Measurements from ENCODE around the gene CPD.
"Not testable (repeated sequence)": the region's sequence is repeated elsewhere in the genome, so short reads cannot be mapped to it uniquely, and the experiment has no call there.

CPD gene

DNA sequence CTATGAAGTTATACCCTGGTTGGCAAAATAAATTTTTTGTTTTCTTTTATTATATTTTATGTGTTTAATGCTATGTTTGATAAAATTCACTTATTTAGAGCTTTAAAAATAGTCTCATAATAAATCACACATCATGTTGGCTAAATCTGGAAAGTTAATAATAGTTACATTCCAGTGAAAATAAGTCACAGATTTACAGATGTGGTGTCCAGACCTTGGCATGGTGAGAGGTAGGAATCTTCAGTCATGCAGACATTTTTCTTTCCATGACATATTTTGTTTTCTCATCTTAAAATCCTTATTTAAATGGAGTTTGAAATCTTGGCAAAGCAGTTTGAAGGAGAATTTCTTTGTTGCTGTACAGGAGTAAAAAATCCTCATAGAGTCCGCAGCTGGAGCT lies 50.4 kb downstream of the CPD start:
- DNase-seq: no peak

- no peak for DNase-seq
Measured at GRCh38 chr17:30433514-30433913, 54.8 kb downstream of the CPD start.

DNA sequence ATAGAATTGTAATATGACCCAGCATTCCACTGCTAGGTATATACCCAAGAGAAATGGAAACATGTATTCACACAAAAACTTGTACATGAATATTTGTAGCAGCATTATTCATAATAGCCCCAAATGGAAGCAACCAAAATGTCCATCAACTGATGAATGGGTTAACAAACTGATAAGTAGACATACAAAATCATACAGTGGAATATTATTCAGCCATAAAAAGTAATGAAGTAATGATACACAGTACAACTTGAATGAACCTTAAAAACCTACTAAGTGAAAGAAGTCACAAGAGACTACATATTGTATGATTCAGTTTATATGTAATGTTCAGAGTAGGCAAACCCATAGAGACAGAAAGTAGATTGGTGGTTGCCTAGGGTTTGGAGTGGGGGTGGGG lies 58.0 kb downstream of the CPD start:
- no peak for DNase-seq

DNA sequence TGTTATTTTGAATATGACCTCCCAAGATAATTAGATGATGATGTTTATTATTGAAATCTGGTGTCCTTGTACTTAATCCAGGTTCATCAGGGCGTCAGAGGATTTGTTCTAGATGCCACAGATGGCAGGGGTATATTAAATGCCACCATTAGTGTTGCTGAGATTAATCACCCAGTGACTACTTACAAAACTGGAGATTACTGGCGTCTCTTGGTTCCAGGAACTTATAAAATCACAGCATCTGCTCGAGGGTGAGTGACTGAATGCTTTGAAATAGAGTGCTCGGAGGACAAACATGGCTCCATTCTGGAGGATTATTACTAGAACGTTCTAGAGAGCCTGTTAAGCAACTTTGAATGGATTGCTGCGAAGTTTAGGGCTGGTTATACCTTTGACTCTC lies 65.0 kb downstream of the CPD start:
- DNase-seq: no peak

GRCh38 chr17:30446640-30447039 lies 67.9 kb downstream of the CPD start:
- DNase-seq: not testable (repeated sequence)

DNA sequence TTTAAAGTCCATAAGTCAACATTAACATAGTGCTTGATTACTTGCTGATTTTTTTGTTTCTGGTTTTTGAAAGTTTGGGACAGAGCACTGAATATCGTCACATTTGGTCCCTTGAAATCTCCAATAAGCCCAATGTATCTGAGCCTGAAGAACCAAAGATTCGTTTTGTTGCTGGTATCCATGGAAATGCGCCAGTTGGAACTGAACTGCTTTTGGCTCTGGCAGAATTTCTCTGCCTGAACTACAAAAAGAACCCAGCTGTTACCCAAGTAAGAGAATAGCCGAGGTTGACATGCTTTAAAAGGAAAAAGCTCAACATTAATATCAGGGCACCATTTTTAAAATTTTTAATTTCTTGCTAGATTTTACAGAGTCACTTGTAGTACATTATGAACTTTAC lies 70.8 kb downstream of the CPD start:
- DNase-seq: no peak

DNA sequence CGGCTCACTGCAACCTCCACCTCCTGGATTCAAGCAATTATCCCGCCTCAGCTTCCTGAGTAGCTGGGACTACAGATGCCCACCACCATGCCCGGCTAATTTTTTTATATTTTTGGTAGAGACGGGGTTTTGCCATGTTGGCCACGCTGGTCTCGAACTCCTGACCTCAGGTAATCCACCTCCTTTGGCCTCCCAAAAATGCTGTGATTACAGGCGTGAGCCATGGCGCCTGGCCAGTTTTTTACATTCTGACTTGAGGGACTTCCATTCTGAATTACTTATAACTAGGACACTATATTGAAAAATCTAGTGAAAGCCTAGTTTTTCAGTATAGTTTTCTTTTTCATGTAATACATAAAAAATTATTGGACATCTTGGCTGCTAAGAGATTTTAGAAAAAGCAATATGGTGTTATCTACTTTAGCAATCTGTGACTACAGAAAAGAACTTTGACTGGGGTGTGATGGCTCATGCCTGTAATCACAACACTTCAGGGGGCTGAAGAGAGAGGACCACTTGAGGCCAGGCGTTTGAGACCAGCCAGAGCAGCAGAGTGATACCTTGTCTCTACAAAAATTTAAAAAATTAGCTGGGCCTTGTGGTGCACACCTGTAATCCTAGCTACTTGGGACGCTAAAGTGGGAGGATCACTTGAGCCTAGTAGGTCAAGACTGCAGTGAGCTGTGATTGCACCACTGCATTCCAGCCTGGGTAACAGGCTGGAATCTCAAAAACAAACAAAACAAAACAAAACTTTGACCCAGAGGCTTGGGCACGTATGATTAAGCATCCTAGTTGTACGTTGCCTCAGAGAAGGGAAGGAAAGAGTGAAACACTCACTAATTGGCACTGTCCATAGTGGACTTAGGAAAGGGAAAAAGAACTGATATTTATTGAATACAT lies 71.6 kb downstream of the CPD start:
- no peak for DNase-seq

GRCh38 chr17:30454635-30455034 lies 75.9 kb downstream of the CPD start:
- no peak for DNase-seq

GRCh38 chr17:30458371-30458770 lies 79.6 kb downstream of the CPD start:
- no peak for DNase-seq

DNA sequence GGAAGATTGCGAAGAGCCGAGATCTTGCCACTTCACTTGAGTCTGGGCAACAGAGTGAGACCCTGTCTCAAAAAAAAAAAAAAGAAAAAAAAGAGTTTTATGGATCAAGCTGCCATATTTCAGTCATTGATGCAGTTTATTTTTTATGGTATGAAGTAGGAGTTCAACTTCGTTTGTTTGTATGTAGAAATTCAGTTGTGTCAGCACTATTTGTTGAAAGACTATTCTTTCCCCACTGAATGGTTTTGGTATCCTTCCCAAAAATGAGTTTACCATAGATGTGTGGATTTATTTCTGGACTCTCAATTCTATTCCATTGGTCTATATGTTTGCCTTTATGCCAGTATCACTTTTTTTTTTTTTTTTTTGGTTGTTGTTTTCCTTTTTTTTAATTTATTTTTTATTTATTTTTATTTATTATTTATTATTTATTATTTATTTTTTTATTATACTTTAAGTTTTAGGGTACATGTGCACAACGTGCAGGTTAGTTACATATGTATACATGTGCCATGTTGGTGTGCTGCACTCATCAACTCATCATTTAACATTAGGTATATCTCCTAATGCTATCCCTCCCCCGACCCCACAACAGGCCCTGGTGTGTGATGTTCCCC lies 80.2 kb downstream of the CPD start:
- not testable (repeated sequence) for DNase-seq

- DNase-seq: no peak
Measured at GRCh38 chr17:30468465-30468864, 89.7 kb downstream of the CPD start.

GRCh38 chr17:30472238-30472890 lies 93.6 kb downstream of the CPD start:
- DNase-seq: no peak

GRCh38 chr17:30475206-30475605 lies 96.5 kb downstream of the CPD start:
- DNase-seq: no peak

DNA sequence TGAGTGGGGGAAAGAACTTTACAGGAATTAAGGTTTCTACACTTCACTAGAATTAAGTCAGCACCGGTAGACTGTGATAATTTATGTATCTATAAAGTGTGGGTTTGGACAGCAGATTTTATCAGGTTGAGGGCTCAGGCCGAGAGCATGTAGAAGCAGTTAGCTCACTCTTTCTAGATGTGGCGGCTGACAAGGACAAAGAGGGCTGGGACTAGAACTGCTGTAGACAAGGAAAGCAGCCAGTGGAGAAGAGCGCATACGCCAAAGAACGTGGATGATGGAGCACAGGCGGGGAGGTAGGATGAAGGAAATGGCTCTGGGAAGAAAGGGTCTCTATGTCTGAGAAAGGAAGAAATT lies 98.0 kb downstream of the CPD start:
- DNase-seq: no peak

DNA sequence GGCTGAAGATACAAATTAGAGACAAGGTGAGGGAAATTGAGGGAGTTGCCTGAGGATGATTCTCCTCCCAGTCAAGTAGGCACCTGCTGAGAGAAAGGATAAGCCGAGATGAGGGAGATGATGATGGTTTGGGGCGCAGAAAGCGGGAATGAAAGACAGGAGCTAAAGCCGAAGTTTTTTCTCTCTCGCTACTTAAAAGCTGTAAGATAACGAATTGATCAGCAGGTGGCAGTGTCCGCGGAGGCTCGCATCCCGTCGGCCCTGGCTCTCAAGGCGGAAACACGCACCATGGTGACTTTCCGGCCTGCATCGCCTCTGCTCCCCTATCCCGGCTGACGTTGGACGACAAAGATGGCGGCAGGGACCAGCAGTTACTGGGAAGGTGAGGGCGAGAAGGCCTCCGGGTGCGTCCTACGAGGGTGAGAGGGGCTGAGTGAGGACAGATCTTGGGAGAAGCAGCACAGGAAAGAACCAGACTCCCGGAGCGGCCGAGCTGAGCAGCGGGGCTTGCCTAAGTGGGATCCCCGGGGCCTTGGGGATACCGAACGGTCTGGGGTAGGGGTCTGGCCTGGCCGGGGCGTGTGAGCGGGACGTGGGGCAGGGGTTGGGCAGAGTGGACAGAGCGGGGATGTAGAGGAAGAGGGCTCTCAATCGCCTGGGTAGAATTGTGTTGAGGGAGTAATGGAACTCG lies 98.5 kb downstream of the CPD start, which contains the start of gene GOSR1:
Gene GOSR1 (plus strand): TSS at position 326 of the 691 bp plus-strand sequence. CDS start 26 bp downstream, at position 352.
- DNase-seq: peak; percentile 72 to 87 (median 82)

GRCh38 chr17:30477774-30478115 lies 99.0 kb downstream of the CPD start:
- DNase-seq: no peak

- DNase-seq: no peak
Measured at GRCh38 chr17:30482555-30482954, 103.8 kb downstream of the CPD start.

- no peak for DNase-seq
Measured at GRCh38 chr17:30483159-30483558, 104.4 kb downstream of the CPD start.

DNA sequence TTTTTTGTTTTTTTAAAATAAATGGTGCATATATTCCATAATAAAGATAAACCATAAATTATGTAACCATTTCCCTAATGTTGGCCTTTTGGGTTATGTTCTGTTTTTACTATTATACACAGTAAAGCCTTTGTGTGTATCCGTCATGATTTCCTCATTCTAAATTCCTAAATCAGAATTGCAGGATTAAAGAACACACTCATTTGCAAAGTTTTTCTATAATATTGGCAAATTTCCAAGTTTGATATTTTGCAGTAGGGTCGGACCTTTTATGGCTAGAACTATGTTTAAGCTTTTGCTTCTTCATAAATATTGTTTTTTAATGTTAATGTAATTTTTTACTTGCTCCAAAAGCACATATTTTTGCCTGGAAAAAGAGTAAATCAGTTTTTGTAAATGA lies 115.1 kb downstream of the CPD start:
- DNase-seq: no peak

DNA sequence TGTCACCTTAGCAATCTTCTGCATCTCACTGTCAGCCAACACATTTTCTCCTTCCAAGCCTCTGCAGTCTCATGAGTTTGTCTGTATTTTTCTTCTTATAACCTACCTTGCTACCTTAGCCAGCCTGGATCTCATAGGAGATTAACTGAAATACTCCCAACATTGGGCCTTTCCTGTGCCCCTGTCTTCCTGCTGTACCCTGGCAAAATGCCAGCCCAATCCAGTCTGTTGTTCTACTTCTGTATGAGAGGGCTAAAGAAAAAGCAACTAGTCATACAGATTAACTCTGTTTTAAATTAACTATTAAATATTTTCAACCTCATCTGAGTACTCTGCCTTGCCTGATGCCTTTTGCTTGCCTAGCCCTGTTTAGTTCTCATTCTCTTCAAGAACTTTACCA lies 116.9 kb downstream of the CPD start:
- no peak for DNase-seq

GRCh38 chr17:30503558-30503957 lies 124.8 kb downstream of the CPD start:
- no peak for DNase-seq

DNA sequence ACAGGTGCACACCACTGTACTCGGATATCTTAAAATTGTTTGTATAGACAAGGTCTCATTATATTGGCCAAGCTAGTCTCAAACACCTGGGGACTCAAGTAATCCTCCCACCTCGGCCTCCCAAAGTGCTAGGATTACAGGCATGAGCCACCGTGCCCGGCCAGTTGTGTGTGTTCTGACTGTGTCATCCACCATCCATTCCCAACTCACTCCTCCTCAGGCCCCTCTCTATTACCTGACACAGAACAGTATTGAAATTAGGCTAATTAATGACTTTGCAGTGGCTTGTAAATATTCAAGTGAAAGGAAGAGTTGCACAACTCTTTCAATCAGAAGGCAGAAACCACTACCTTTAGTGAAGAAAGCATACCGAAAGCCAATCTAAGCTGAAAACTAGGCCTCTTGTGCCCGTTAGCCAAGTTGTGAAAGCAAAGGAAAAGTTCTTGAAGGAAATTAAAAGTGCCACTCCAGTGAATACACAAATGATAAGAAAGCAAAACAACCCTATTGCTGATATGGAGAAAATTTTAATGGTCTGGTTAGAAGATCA lies 127.2 kb downstream of the CPD start:
- no peak for DNase-seq

DNA sequence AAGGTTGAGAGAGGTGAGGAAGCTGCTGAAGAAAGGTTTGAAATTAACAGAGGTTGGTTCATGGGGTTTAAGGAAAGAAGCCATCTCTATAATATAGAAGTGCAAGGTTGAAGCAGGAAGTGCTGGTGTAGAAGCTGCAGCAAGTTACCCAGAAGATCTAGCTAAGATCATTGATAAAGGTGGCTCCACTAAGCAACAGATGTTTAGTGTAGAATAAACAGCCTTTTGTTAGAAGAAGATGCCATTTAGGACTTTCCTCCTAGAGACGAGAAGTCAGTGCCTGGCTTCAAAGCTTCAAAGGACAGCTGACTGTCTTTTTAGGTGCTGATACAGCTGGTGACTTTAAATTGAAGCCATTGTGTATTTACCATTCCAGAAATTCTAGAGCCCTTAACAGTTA lies 127.8 kb downstream of the CPD start:
- no peak for DNase-seq
